CD4-positive, alpha-beta T cell treated with Interleukin-4 for 4 hours (primary cell): ENCODE data around the gene GOLPH3.
A peak's percentile ranks its signal among the peaks of the same experiment; 100 is the strongest.
"Not testable (repeated sequence)": the region's sequence is repeated elsewhere in the genome, so short reads cannot be mapped to it uniquely, and the experiment has no call there.

ENCODE experiments used
- DNase-seq: peaks from one replicate; pipeline ENCODE4 v3.0.0-alpha.2; 2020

Gene GOLPH3

DNA sequence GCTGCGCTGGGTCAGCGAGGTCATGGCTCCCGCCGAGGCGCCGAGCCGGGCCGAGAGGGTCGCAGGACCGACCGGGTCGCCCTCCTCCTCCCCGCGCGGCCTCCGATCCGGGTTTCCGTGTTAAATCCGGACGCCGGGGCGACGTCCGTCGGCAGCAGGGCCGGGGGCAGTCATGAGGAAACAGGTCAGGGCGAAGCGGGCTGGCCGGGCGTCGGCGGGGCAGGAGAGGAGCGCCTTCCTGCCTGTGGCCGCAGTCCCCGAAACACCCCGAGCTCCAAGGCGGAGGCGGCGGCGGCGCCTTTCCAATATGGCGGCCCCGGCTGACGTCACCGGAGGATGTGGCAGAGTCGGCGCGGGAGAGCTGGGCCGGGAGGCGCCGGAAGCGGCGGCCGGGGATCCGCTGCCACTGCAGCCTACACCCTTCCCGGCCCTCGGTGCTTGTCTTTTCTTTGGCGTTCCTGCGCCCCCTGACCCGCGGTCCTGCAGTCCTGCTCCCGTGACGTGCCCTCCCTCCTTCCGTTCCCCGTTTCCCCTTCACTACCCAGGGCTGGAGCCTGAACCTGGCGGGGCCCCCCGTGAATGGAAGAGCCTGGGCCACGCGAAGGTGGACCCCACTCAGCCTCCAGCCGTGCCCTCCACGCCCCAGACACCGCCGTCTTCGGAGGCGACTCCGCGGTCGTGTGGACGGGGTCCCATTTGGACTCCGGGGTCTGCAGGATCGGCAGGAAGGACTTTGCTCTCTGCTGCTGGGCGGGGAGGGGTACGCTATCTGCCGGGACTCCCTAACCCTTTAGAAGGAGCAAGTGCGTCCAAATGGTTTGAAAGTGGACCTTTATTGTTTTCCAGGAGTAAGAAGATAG, at the start of gene GOLPH3:
GOLPH3 (minus strand) TSS at position 309 of the 860 bp plus-strand sequence; CDS start at position 24, 285 bp downstream.
- DNase-seq, result peak; percentile 86

DNA sequence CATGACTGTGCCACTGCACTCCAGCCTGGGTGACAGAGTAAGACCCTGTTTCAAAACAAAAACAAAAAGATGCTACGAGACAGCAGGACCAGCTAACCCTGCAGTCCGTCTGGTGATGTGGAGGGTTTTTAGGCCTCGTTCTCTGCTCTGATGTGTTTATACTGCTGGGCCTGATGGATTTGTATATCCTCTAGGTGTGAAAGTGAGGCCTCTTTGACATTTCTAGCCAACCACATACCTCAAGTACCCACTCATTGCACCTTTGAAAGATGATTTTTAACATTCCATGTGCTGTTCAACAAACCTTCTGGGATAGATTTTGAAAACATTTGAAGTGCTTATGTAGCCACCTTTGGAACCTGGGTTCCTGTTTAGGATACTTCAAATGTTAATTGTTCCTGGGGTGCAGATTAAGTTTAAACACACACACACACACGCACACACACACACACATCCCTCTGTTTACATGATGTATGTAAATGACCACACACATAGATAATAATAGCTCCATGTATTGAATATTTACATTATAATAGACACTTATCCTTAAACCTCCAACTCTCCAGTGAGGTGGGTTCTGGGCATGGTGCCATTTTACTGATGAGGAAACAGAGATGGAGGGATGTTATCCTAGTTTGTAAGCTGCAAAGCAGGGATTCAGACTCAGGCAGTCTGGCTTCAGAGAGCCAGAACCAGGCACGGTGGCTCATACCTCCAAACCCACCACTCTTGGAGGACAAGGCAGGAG, 48.8 kb upstream of the GOLPH3 start:
- no peak for DNase-seq

DNA sequence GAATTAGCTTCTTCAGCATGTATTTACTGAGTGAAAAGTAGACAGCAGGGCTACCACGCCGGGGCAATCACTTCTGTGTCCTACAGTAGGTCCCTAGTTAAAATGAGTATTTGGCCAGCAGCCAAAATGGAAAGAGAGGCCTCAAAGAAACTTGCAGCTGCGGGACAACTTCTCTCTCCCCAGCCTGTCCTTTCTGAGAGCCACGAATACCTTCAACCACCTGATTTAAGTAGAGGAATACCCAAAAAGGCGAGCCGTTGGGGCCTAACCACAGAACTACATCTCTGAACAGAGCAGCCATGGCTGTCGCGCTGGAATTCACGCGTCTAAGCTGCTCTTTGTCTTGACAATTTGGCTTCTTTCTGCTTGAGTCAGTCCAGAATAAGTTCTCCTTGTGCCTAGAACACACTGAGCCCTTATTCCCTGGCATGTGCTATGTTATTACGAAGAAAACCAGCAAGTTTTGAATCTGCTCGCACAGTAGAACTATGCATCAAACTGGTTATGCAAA, 43.8 kb upstream of the GOLPH3 start:
- DNase-seq, result no peak

DNA sequence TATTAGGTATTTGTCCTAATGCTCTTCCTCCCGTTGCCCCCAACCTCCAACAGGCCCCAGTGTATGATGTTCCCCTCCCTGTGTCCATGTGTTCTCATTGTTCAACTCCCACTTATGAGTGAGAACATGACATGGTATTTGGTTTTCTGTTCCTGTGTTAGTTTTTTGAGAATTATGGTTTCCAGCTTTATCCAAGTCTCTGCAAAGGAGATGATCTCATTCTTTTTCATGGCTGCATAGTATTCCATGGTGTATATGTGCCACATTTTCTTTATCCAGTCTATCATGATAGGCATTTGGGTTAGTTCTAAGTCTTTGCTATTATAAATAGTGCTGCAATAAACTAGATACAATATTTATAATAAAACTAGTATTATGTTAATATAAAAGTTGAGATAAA, 40.2 kb upstream of the GOLPH3 start:
- DNase-seq, result not testable (repeated sequence)

DNA sequence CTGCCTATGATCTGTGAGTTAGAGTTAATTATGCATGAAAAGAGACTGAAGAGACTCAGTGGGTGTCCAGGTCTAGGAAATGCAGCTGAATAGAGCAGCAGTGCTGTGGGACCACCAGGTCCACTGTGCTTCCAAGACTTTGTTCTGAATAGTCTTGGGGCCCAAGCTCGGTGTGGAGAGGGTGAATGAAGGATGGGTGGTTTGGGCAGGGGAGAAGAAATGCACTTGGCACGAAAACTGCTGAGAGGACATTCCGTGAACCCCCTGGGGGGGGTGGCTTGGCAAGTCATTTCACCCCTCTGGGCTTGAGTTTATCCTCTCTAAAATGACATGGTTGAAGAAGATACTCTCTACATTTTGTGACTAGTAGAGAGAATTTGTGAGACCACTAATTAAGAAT, 36.0 kb upstream of the GOLPH3 start:
- DNase-seq, result no peak

DNA sequence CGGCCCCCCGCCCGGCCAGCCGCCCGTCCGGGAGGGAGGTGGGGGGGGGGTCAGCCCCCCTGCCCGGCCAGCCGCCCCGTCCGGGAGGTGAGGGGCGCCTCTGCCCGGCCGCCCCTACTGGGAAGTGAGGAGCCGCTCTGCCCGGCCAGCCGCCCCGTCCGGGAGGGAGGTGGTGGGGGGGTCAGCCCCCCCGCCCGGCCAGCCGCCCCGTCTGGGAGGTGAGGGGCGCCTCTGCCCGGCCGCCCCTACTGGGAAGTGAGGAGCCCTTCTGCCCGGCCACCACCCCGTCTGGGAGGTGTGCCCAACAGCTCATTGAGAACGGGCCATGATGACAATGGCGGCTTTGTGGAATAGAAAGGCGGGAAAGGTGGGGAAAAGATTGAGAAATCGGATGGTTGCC, 34.7 kb upstream of the GOLPH3 start:
- not testable (repeated sequence) for DNase-seq

DNA sequence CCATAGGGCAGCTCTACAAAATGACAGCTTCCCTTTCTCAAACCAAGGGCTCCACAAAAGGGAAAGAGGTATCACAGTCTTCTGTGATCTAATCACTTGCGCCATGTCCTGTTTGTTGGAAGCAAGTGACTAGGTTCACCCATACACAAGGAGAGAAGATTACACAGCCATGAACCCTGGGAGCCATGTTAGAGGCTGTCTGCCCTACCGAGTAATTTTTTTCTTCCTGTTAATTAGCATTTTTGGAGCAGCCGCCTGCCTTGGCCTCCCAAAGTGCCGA, 33.2 kb upstream of the GOLPH3 start:
- DNase-seq, result no peak

DNA sequence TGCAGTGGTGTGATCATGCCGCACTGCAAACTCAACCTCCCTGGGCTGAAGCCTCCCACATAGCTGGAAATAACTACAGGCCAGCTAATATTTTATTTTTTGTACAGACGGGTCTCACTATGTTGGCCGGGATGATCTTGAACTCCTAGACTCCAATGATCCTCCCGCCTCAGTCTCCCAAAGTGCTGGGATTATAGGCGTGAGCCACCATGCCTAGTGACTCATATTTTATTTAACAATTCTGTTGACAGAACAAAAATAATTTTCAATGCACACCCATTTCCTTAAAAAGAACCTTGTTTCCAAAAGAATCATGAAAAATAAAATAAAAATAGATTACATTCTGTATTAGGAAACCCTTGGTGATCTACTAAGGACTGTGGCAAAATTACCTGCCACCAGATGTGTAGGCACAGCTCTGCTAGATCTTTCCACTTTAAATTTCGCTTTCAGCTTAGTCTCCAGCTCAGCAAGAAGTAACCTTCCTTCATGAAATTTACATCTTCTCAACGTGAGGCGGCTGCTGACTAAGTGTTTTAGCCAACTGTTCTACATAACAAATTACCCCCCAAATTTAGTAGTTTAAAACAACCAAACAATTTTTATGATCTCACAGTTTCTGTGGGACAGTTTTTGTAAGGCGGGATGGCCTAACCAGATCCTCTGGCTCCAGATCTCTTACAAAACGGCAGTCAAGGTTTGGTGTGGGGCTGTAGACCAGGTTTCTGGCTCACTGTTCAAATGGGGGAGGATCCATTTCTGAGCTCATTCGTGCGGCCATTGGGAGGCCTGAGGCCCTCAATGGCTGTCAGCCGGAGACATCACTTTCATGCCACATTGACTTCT, 32.6 kb upstream of the GOLPH3 start:
- DNase-seq, result no peak

DNA sequence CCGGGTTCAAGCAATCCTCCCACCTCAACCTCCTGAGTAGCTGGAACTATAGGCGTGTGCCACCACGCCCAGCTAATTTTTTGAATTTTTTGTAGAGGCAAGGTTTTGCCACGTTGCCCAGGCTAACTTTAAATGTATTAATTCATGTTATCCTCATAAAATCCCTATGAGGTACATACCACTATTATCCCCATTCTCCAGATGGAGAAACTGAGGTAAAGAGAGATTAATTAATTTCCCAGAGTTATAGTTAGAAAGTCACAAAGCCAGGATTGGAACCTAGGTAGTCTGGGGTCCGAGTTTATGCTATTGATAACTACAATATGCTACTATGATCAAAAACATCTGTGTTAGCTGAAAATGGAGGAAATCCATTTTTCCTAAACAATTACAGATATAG, 31.9 kb upstream of the GOLPH3 start:
- DNase-seq, result no peak

DNA sequence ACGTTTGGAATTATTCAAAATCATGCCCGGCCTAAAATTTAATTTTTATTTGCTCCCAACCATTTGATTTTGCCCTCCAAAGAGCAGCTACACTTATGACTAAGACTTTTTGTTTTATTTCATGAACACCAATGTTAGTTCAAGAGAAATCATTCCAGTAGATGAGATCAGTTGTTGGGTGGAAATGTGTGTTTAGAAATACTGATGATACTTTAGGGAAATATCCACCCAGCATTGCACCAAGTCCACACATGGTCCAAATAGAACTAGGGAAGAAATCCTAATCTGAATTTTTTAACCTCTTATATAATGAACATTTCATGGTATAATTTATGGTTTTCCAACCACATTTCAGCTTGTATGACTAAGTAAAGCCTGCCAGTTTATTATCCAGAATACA, 28.3 kb upstream of the GOLPH3 start:
- DNase-seq, result no peak

DNA sequence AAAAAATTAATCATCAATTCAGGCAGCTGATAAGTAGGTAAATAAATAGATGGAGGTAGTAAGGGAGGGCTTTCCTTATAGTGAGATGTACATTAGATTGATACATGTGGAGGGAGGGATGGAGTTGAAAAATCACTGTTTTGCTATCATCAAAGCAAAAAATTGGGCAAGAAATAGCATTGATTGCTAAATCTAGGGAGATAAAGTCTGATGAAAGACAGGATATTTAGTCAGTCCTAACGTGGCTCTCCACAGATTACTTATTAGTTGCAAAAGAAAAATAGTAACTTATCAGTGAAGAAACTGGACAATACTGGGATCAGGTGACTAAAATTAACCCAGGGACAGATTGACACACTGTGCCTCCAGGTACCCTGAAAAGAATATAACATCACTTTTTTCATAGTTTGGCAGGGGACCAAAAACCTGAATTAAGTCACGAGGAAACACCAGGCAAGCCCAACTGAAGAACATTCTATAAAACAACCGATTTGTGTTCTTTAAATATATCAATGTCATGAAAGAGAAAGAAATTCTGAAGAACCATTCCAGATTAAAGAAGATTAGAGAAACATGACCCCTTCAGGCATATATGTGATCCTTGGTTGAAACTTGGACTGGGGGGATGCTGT, 27.1 kb upstream of the GOLPH3 start:
- no peak for DNase-seq

DNA sequence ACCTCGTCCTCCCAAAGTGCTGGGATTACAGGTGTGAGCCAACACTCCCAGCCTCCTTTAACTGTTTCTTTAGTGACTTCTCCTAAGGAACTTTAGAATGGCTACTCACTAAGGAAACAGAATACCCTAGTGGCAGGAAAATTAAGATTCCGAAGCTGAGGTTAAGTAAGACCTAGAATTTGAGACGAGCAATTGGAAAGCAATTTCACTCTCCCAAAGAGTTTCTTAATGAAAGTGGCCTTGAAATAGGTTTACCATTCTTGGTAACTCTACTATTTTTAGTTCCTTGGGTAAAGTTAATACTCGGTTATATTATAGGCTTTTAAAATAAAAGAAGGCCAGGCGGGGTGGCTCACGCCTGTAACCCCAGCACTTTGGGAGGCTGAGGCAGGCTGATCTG, 22.9 kb upstream of the GOLPH3 start:
- DNase-seq, result no peak

DNA sequence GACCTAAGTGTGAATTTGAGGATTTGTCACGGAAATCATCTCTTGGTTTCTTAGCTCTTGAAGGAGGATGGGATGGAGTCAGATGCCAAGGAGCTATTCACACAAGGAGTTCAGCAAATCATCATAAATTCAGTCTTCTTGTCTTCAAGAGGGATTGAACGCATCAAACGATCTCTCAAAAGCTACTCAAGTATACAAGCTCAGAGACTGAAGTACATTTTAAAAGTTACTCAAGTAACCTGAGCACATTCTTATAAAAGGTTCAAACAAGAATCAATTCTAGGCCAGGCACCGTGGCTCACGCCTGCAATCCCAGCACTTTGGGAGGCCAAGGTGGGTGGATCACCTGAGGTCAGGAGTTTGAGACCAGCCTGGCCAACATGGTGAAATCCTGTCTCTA, 21.1 kb upstream of the GOLPH3 start:
- DNase-seq, result no peak

DNA sequence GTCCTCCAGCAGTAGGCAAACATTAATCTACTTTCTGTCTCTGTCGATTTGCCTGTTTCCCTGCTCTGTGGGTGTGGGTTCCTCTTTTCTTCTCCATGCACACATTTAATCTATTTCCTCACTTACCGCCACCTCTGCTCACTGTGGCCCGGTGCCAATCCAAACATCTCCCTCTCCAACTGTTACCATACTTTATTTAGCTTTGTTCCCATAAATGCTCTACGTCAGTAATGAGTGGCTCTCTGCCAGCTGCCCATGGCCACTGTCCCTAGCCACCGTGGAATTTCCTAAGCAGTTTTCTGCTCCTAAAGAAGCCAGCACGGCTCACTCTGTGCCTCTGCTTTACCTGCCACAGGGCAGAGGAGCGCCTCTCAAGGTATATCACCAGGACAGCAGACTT, 19.5 kb upstream of the GOLPH3 start:
- DNase-seq, result no peak

DNA sequence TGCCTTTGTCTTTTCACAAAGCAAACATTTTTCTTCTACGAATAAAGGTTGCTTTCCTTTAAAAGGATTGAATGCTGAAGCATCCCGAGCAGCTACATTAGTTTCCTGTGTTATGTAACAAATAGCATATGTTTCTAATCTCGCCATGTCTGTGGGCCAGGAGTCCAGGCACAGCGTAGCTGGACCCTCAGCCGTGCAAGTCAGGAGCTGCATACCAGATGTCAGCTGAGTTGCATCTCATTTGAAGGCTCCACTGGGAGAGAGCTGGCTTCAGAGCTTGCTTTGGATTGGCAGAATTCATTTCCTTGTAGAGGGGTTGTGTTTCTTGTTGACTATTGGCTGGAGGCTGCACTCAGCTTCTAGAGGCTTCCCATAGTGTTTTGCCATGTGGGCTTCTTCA, 16.0 kb upstream of the GOLPH3 start:
- DNase-seq, result no peak

DNA sequence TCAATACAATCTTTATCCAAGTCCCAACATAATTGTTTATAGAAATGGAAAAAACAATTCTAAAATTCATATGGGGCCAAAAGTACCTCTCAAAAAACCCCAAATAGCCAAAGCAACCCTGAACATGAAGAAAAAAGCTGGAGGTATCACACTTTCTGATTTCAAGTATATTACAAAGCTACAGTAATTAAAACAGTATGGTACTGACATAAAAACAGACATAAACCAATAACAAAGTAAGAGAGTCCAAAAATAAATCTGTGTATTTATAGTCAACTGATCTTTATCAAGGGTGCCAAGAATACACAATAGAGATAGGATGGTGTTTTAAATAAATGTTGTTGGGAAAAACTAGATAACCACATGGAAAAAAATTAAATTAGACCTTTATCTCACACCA, 13.6 kb upstream of the GOLPH3 start:
- DNase-seq, result no peak

DNA sequence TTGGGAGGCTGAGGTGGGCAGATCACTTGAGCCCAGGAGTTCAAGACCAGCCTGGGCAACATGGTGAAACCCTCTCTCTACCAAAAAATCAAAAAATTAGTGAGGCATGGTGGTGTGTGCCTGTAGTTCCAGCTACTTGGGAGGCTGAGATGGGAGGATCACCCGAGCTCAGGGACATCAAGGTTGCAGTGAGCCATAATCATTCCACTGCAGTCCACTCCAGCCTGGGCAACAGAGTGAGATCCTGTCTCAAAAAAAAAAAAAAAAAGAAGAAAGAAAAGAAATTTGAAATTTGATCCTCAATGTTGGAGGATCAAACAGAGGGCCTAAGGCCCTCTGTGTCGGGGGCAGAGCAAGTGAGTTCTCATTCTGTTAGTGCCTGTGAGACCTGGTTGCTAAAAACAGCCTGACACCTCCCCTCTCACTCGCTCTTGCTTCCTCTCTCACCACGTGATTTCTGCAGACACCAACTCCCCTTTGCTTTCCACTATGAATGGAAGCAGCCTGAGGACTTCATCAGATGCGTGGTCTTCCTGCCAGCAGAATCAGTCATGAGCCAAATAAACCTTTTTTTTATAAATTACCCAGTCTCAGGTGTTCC, 8.4 kb upstream of the GOLPH3 start:
- no peak for DNase-seq

DNA sequence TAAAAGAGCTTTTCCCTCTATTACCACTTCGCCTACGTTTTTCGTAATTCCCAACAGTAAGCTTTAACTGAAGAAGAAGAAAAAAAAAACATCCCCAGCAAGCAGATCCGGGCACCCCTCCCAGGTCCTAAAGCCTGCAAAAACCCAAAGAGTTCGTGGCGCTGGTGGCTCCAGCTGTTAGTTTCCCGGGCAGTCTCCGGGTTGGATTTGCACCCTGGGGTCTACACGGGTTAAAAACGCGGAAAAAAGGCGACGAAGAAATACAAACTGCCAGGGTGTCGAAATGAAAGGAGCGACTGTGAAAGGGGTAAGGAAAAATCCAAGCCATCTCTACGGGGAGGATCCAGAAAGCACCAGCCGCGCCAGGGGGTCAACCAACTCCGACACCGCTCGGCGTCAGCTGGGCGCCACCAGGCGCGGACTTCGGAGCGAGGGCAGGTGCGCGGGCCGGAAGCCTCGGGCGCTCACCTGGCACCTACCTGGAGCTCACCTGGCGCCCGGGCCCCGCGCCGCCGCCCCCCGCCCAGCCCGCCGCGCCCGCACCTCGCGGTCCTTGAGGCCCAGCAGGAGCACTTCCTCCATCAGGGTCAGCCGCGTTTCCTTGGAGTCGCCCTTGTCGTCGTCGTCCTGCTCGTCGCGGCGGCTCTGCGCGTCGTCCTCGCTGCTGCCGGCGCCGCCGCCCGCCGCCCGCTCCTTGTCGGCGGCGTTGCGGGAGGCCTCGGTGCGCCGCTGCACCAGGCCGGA, 680 bp downstream of the GOLPH3 start:
- DNase-seq, result peak; percentile 15

DNA sequence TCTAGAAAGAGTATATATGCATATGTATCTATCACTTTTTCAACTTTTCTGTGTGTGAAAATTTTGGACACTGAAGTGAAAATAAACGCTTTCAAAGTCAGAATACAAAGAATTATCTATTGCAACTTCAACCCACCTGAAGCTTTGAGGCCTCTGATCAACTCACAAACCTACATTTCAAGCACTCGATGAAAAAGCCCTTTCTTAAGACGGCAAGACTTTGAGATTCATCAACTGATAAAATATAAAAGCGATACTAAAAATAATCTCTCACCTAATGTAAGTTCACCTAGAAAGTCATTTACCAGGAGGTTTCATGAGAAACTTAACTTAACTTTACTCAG, 1.2 kb downstream of the GOLPH3 start:
- DNase-seq, result peak; percentile 15

DNA sequence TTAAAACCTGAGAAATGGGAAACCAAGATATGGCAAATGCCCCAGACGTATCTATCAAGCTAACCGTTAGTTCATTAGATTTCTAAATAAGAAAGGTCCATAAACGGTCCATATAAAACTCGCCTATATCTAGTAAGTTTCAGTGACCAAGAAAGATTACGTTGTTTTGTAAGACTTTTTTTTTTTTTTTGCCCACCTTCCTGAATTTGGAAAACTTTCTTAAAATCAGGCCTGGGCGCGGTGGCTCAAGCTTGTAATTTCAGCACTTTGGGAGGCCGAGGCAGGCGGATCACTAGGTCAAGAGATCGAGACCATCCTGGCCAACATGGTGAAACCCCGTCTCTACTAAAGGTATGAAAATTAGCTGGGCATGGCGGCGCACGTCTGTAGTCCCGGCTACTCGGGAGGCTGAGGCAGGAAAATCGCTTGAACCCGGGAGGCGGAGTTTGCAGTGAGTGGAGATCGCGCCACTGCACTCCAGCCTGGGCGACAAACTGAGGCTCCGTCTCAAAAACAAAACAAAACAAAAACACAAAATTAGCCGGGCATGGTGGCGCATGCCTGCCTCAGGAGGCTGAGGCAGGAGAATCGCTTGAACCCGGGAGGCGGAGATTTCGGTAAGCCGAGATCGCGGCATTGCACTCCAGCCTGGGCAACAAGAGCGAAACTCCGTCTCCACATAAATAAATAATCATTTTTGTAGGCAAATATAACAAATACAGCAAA, 1.8 kb downstream of the GOLPH3 start:
- peak; percentile 16 for DNase-seq
